Trophoblast cell (in vitro differentiated cells and primary cell): Measurements from ENCODE around the gene CLIP2.

Experiments used
- DNase-seq, 2 donors: peaks; one replicate each; pipeline ENCODE4 v3.0.0-alpha.2; 2016
- H2AFZ ChIP-seq: 2 replicates; pipeline ENCODE4 v1.6.1; 2013; ENCODE audit warnings: low read length, moderate library complexity, mild to moderate bottlenecking; ENCODE audit not compliant: insufficient read depth, poor library complexity
- H2AK5ac ChIP-seq: 2 replicates; pipeline ENCODE4 v1.6.1; 2013; ENCODE audit warnings: mild to moderate bottlenecking, low read length
- H2BK120ac ChIP-seq: 2 replicates; pipeline ENCODE4 v1.6.1; 2013; ENCODE audit warnings: low read length, mild to moderate bottlenecking, moderate library complexity; ENCODE audit not compliant: insufficient read depth, poor library complexity
- H2BK12ac ChIP-seq: 2 replicates; pipeline ENCODE4 v1.6.1; 2013; ENCODE audit warnings: mild to moderate bottlenecking, low read length, moderate library complexity
- H2BK5ac ChIP-seq: 2 replicates; pipeline ENCODE4 v1.6.1; 2013; ENCODE audit warnings: low read length, low read depth, moderate library complexity, mild to moderate bottlenecking; ENCODE audit not compliant: poor library complexity
- H3K14ac ChIP-seq: 2 replicates; pipeline ENCODE4 v1.6.1; 2013; ENCODE audit warnings: mild to moderate bottlenecking, low read length
- H3K18ac ChIP-seq: 2 replicates; pipeline ENCODE4 v1.6.1; 2013; ENCODE audit warnings: mild to moderate bottlenecking, low read length
- H3K23ac ChIP-seq: 2 replicates; pipeline ENCODE4 v1.6.1; 2013; ENCODE audit warnings: low read length
- H3K27ac ChIP-seq: 2 replicates; pipeline ENCODE4 v1.5.1; 2013; ENCODE audit warnings: low read depth, mild to moderate bottlenecking, inconsistent platforms, low read length, moderate library complexity
- H3K27me3 ChIP-seq: 2 replicates; pipeline ENCODE4 v1.6.1; 2013; ENCODE audit warnings: inconsistent platforms, mild to moderate bottlenecking, low read length, moderate library complexity; ENCODE audit not compliant: insufficient read depth
- H3K36me3 ChIP-seq, 2 experiments: 1 replicate in 1 of 2; 2 replicates in 1 of 2; pipeline ENCODE4 v1.6.1; 2013; ENCODE audit warnings: low read length in 2 of 2, mild to moderate bottlenecking in 2 of 2, moderate library complexity in 1 of 2; ENCODE audit not compliant: insufficient read depth in 2 of 2, control insufficient read depth in 1 of 2
- H3K4ac ChIP-seq: 2 replicates; pipeline ENCODE4 v1.6.1; 2013; ENCODE audit warnings: low read depth, mild to moderate bottlenecking, low read length, moderate library complexity
- H3K4me1 ChIP-seq, 2 experiments: 1 replicate in 1 of 2; 2 replicates in 1 of 2; pipeline ENCODE4 v1.6.1; 2013; ENCODE audit warnings: low read length in 2 of 2, mild to moderate bottlenecking in 2 of 2, moderate library complexity in 1 of 2; ENCODE audit not compliant: insufficient read depth in 2 of 2, control insufficient read depth in 1 of 2
- H3K4me2 ChIP-seq: 2 replicates; pipeline ENCODE4 v1.6.1; 2013; ENCODE audit warnings: inconsistent platforms, mild to moderate bottlenecking, low read length, moderate library complexity
- H3K4me3 ChIP-seq: 2 replicates; pipeline ENCODE4 v1.5.1; 2013; ENCODE audit warnings: mild to moderate bottlenecking, low read depth, low read length, inconsistent platforms
- H3K79me1 ChIP-seq: one replicate; pipeline ENCODE4 v1.6.1; 2013; ENCODE audit warnings: low read length
- H3K79me2 ChIP-seq: 2 replicates; pipeline ENCODE4 v1.6.1; 2013; ENCODE audit warnings: low read length, mild to moderate bottlenecking; ENCODE audit not compliant: control insufficient read depth, insufficient read depth, poor library complexity
- H3K9ac ChIP-seq: 2 replicates; pipeline ENCODE4 v1.6.1; 2013; ENCODE audit warnings: mild to moderate bottlenecking, low read length
- H3K9me3 ChIP-seq: 2 replicates; pipeline ENCODE4 v1.6.1; 2013; ENCODE audit warnings: low read depth, mild to moderate bottlenecking, control low read depth, inconsistent platforms, low read length; ENCODE audit not compliant: insufficient read depth
- H4K12ac ChIP-seq: 2 replicates; pipeline ENCODE4 v1.6.1; 2013; ENCODE audit warnings: low read depth, mild to moderate bottlenecking, low read length, moderate library complexity
- H4K8ac ChIP-seq: 2 replicates; pipeline ENCODE4 v1.6.1; 2013; ENCODE audit warnings: low read depth, mild to moderate bottlenecking, low read length, moderate library complexity
- H4K91ac ChIP-seq: one replicate; pipeline ENCODE4 v1.6.1; 2013; ENCODE audit warnings: low read depth, mild to moderate bottlenecking, low read length, moderate library complexity
- WGBS: extraction: QIAGEN DNeasy Blood & Tissue Kit; methylation state at CpG from one replicate; pipeline ENCODE4 v1.1.7; 2013; ENCODE audit warnings: missing lambda C conversion rate; ENCODE audit not compliant: insufficient read length, insufficient coverage; ENCODE audit errors: extremely low coverage; 5-methylcytosine and 5-hydroxymethylcytosine counted together

CLIP2 gene

GRCh38 chr7:74405899-74406512 is 116.8 kb downstream of the CLIP2 start:
- H3K27me3 ChIP-seq: no peaks in the 10 kb centered on the region
- H3K4ac ChIP-seq: no peak overlapping the region
- H4K8ac ChIP-seq: no peak overlapping the region
- no peak overlapping the region for H2AK5ac ChIP-seq
- H4K91ac ChIP-seq: no peak overlapping the region
- H3K23ac ChIP-seq: no peak overlapping the region
- H3K79me2 ChIP-seq: no peaks in the 10 kb centered on the region
- no peaks in the 10 kb centered on the region for H3K4me1 ChIP-seq
- no peak overlapping the region for H3K14ac ChIP-seq
- peaks cover 5% of the 10 kb centered on the region for H3K9me3 ChIP-seq
- no peak overlapping the region for H3K9ac ChIP-seq
- H3K36me3 ChIP-seq: peaks cover 0 to 3% of the 10 kb centered on the region in 2 experiments
- H2AFZ ChIP-seq: no peak overlapping the region
- no peak overlapping the region for H2BK5ac ChIP-seq
- no peaks in the 10 kb centered on the region for H3K79me1 ChIP-seq
- DNase-seq: no peak
- no CpG with 5 or more reads among the region's 20 CpGs for WGBS
- no peak overlapping the region for H4K12ac ChIP-seq
- no peak overlapping the region for H3K27ac ChIP-seq
- H2BK120ac ChIP-seq: no peak overlapping the region
- no peak overlapping the region for H2BK12ac ChIP-seq
- no peak overlapping the region for H3K4me3 ChIP-seq
- no peak overlapping the region for H3K18ac ChIP-seq
- no peak overlapping the region for H3K4me2 ChIP-seq

- DNase-seq: no peak
- H2AFZ ChIP-seq: no peak overlapping the region
- no peak overlapping the region for H3K4me2 ChIP-seq
- no peak overlapping the region for H3K14ac ChIP-seq
- no peak overlapping the region for H3K18ac ChIP-seq
- no CpG with 5 or more reads among the region's 4 CpGs for WGBS
- no peaks in the 10 kb centered on the region for H3K27me3 ChIP-seq
- peaks cover 5% of the 10 kb centered on the region for H3K9me3 ChIP-seq
- H3K36me3 ChIP-seq: peaks cover 0 to 3% of the 10 kb centered on the region in 2 experiments
- H3K79me2 ChIP-seq: no peaks in the 10 kb centered on the region
- H2AK5ac ChIP-seq: no peak overlapping the region
- H4K91ac ChIP-seq: no peak overlapping the region
- no peak overlapping the region for H4K8ac ChIP-seq
- no peak overlapping the region for H3K4ac ChIP-seq
- no peak overlapping the region for H3K23ac ChIP-seq
- no peaks in the 10 kb centered on the region for H3K79me1 ChIP-seq
- no peak overlapping the region for H3K9ac ChIP-seq
- H2BK12ac ChIP-seq: no peak overlapping the region
- no peak overlapping the region for H3K27ac ChIP-seq
- no peaks in the 10 kb centered on the region for H3K4me1 ChIP-seq
- H4K12ac ChIP-seq: no peak overlapping the region
- H3K4me3 ChIP-seq: no peak overlapping the region
- no peak overlapping the region for H2BK120ac ChIP-seq
- H2BK5ac ChIP-seq: no peak overlapping the region
Observed at GRCh38 chr7:74407958-74408357, 118.8 kb downstream of the CLIP2 start.

- Histone ChIP-seq H2BK5ac (no peak overlapping the region), H3K18ac (no peak overlapping the region), H2AFZ (no peak overlapping the region), H3K79me2 (no peaks in the 10 kb centered on the region), H3K4me3 (no peak overlapping the region), H4K91ac (no peak overlapping the region), H3K9ac (no peak overlapping the region), H2BK12ac (no peak overlapping the region), H3K4ac (no peak overlapping the region), H2BK120ac (no peak overlapping the region), H3K23ac (no peak overlapping the region), H3K4me1 (no peaks in the 10 kb centered on the region), H3K27ac (no peak overlapping the region), H3K79me1 (no peaks in the 10 kb centered on the region), H3K14ac (no peak overlapping the region), H3K4me2 (no peak overlapping the region), H4K12ac (no peak overlapping the region), H3K36me3 (peaks cover 0 to 3% of the 10 kb centered on the region in 2 experiments), H3K27me3 (no peaks in the 10 kb centered on the region), H4K8ac (no peak overlapping the region), H2AK5ac (no peak overlapping the region), H3K9me3 (peaks cover 2% of the 10 kb centered on the region)
- no CpG with 5 or more reads among the region's 7 CpGs for WGBS
- no peak for DNase-seq
Observed at GRCh38 chr7:74409571-74409970, 120.4 kb downstream of the CLIP2 start.

- H3K4me3 ChIP-seq: no peak overlapping the region
- H3K79me2 ChIP-seq: no peaks in the 10 kb centered on the region
- H2BK120ac ChIP-seq: no peak overlapping the region
- no peak overlapping the region for H3K23ac ChIP-seq
- H3K9ac ChIP-seq: no peak overlapping the region
- H4K8ac ChIP-seq: no peak overlapping the region
- H3K9me3 ChIP-seq: no peaks in the 10 kb centered on the region
- H3K79me1 ChIP-seq: no peaks in the 10 kb centered on the region
- no peak overlapping the region for H4K91ac ChIP-seq
- H2AFZ ChIP-seq: no peak overlapping the region
- H3K27me3 ChIP-seq: no peaks in the 10 kb centered on the region
- H3K14ac ChIP-seq: no peak overlapping the region
- no peaks in the 10 kb centered on the region for H3K36me3 ChIP-seq
- H3K18ac ChIP-seq: no peak overlapping the region
- H3K4me2 ChIP-seq: no peak overlapping the region
- no peak overlapping the region for H2AK5ac ChIP-seq
- H3K27ac ChIP-seq: no peak overlapping the region
- no CpG with 5 or more reads among the region's 2 CpGs for WGBS
- no peak for DNase-seq
- H4K12ac ChIP-seq: no peak overlapping the region
- no peak overlapping the region for H3K4ac ChIP-seq
- no peak overlapping the region for H2BK5ac ChIP-seq
- no peaks in the 10 kb centered on the region for H3K4me1 ChIP-seq
- H2BK12ac ChIP-seq: no peak overlapping the region
Observed at GRCh38 chr7:74410772-74411171, 121.6 kb downstream of the CLIP2 start.
